Left lung (tissue), 10 donors: Measurements from ENCODE around the gene ESRRA. TPM values are rescaled to one million over a fixed set of nuclear protein-coding genes. Genes with fewer than 3 reads are reported as not detected.

Source experiments
- ATAC-seq: fragments of 200-7000 bp; cut with Tn5 transposase; one replicate; pipeline ENCODE4 v1.9.1; 2020; ENCODE audit warnings: moderate library complexity
- DNase-seq, 4 donors: peaks; one replicate each; pipeline ENCODE4 v3.0.0-alpha.2; 2013 to 2020
- H3K27ac ChIP-seq, 2 donors: fragments of 200-600 bp; sonication (generic) in 1 of 2; one replicate each; pipeline versions ENCODE4 v1.5.0 to v1.8.0; 2020 to 2021
- H3K27me3 ChIP-seq, 2 donors: fragments of 200-600 bp; sonication (generic) in 1 of 2; one replicate each; pipeline versions ENCODE4 v1.5.0 to v1.8.0; 2020 to 2021
- H3K36me3 ChIP-seq, 2 donors: fragments of 200-600 bp; sonication (generic) in 1 of 2; one replicate each; pipeline versions ENCODE4 v1.5.0 to v1.8.0; 2020 to 2021
- H3K4me1 ChIP-seq, 2 donors: fragments of 200-600 bp; one replicate each; pipeline ENCODE4 v1.8.0; 2021
- H3K4me3 ChIP-seq, 2 donors: fragments of 200-600 bp; sonication (generic) in 1 of 2; one replicate each; pipeline versions ENCODE4 v1.5.0 to v1.8.0; 2020 to 2021; ENCODE audit warnings: mild to moderate bottlenecking in 1 of 2
- H3K9me3 ChIP-seq, 2 donors: fragments of 200-600 bp; sonication (generic) in 1 of 2; one replicate each; pipeline versions ENCODE4 v1.5.0 to v1.8.0; 2020 to 2021
- CTCF ChIP-seq, 2 donors: fragments of 200-600 bp; sonication (generic) in 1 of 2; IDR thresholded peaks; one replicate each; pipeline versions ENCODE4 v1.5.0 to v1.8.0; 2021; ENCODE audit warnings: antibody characterized with exemption in 2 of 2
- intact Hi-C, 2 donors: fragments of 100-400 bp; cut with DNase I; formaldehyde crosslinking; loops; one replicate each; pipeline versions ENCODE4 v1.11.2 to v1.14.2; 2022
- polyA plus RNA-seq, 6 donors: library from polyadenylated mRNA; unstranded; fragments of 120-200 nt; gene quantifications; one replicate each; pipeline ENCODE4 v1.2.1, GENCODE V29; 2013; ENCODE audit not compliant: insufficient read length in 6 of 6
- total RNA-seq, 2 donors: library from RNA; stranded (reverse); fragmentation: NEBNext Ultra II Directional; extraction: Animal tissue kit (Norgen Biotek cat#: 25700); gene quantifications; one replicate each; pipeline ENCODE4 v1.2.1, GENCODE V29; 2021
- donor health status: DM: no; HTN: yes; CAD: no.
- donor health status: DM: no; HTN: no; CAD: no.

The ESRRA gene
- total and polyA plus RNA-seq, 8 donors: 10.2 to 60.1 (median 13.8) TPM

- Histone ChIP-seq H3K36me3 (peaks cover 0 to 27% of the 10 kb centered on the region in 2 donors), H3K9me3 (no peaks in the 10 kb centered on the region), H3K27ac (peak overlapping the region; percentile 97 to 100), H3K27me3 (no peaks in the 10 kb centered on the region), H3K4me3 (peak overlapping the region; percentile 71 to 81), H3K4me1 (peaks cover 13 to 44% of the 10 kb centered on the region in 2 donors)
- ATAC-seq (peak; percentile 84), DNase-seq (peak; percentile 98 to 100 (median 98))
- no peak for TF ChIP-seq CTCF (IDR thresholded peaks at IDR 0.05)
- intact Hi-C loops: no loop called here
These were observed 35.6 kb upstream of the ESRRA start for GRCh38 chr11:64269540-64270220.

GRCh38 chr11:64275031-64275800, 30.1 kb upstream of the ESRRA start:
- ATAC-seq (no peak), DNase-seq (no peak)
- no peaks in the 10 kb centered on the region for H3K9me3 ChIP-seq
- intact Hi-C loops: no loop called here
- peaks cover 0 to 42% of the 10 kb centered on the region in 2 donors for H3K36me3 ChIP-seq
- H3K27ac ChIP-seq: no peak overlapping the region
- TF ChIP-seq CTCF (IDR thresholded peaks at IDR 0.05): no peak
- no peak overlapping the region for H3K4me3 ChIP-seq
- H3K27me3 ChIP-seq: no peaks in the 10 kb centered on the region
- peaks cover 5 to 19% of the 10 kb centered on the region in 2 donors for H3K4me1 ChIP-seq

GRCh38 chr11:64275841-64276240, 29.5 kb upstream of the ESRRA start:
- Histone ChIP-seq H3K4me3 (no peak overlapping the region), H3K4me1 (peaks cover 5 to 19% of the 10 kb centered on the region in 2 donors), H3K36me3 (peaks cover 0 to 42% of the 10 kb centered on the region in 2 donors), H3K27me3 (no peaks in the 10 kb centered on the region), H3K27ac (no peak overlapping the region), H3K9me3 (no peaks in the 10 kb centered on the region)
- DNase-seq (no peak), ATAC-seq (no peak)
- intact Hi-C loops: no loop called here
- no peak for TF ChIP-seq CTCF (IDR thresholded peaks at IDR 0.05)

GRCh38 chr11:64276653-64277431, 28.5 kb upstream of the ESRRA start:
- H3K4me1 ChIP-seq: peaks cover 3 to 14% of the 10 kb centered on the region in 2 donors
- peak; percentile 50 for ATAC-seq
- no peaks in the 10 kb centered on the region for H3K9me3 ChIP-seq
- TF ChIP-seq CTCF (IDR thresholded peaks at IDR 0.05): no peak
- no peak overlapping the region for H3K4me3 ChIP-seq
- no peak for DNase-seq
- H3K36me3 ChIP-seq: peaks cover 0 to 48% of the 10 kb centered on the region in 2 donors
- H3K27ac ChIP-seq: no peak overlapping the region
- intact Hi-C loops: no loop called here
- H3K27me3 ChIP-seq: no peaks in the 10 kb centered on the region
